DMS153 treated with DMSO at 0.1 percent for 48 hours (cell line): Measurements from ENCODE around the gene MRC1.

ENCODE experiments used
- DNase-seq: peaks from one replicate; lab custom pipeline; 2025; ENCODE audit not compliant: unreplicated experiment; lab: John Stamatoyannopoulos, UW

The MRC1 gene

GRCh38 chr10:17795083-17795482 lies 14.1 kb upstream of the MRC1 start:
- no peak for DNase-seq

- no peak for DNase-seq
These were observed 13.1 kb upstream of the MRC1 start for GRCh38 chr10:17795813-17796594.

- DNase-seq, result no peak
These were observed 7.6 kb upstream of the MRC1 start for GRCh38 chr10:17801507-17801906.

GRCh38 chr10:17802350-17802749 lies 6.8 kb upstream of the MRC1 start:
- no peak for DNase-seq

- no peak for DNase-seq
These were observed 6.2 kb upstream of the MRC1 start for GRCh38 chr10:17802976-17803375.

GRCh38 chr10:17805330-17805729 lies 3.8 kb upstream of the MRC1 start:
- DNase-seq, result no peak

- no peak for DNase-seq
These were observed 3.1 kb upstream of the MRC1 start for GRCh38 chr10:17805921-17806577.

- no peak for DNase-seq
These were observed 2.2 kb downstream of the MRC1 start for GRCh38 chr10:17811146-17811865.

- no peak for DNase-seq
These were observed 5.8 kb downstream of the MRC1 start for GRCh38 chr10:17814973-17815372.

GRCh38 chr10:17816199-17816598 lies 7.1 kb downstream of the MRC1 start:
- no peak for DNase-seq

- no peak for DNase-seq
These were observed 8.2 kb downstream of the MRC1 start for GRCh38 chr10:17817316-17817715.

GRCh38 chr10:17817790-17818189 lies 8.6 kb downstream of the MRC1 start:
- DNase-seq, result no peak

- no peak for DNase-seq
These were observed 10.7 kb downstream of the MRC1 start for GRCh38 chr10:17819836-17820235.

- no peak for DNase-seq
These were observed 11.8 kb downstream of the MRC1 start for GRCh38 chr10:17820943-17821342.

GRCh38 chr10:17821893-17822292 lies 12.7 kb downstream of the MRC1 start:
- no peak for DNase-seq

GRCh38 chr10:17831341-17831740 lies 22.2 kb downstream of the MRC1 start:
- DNase-seq, result no peak

- DNase-seq, result no peak
These were observed 22.7 kb downstream of the MRC1 start for GRCh38 chr10:17831896-17832295.

- DNase-seq, result no peak
These were observed 24.5 kb downstream of the MRC1 start for GRCh38 chr10:17833656-17834055.

- DNase-seq, result no peak
These were observed 26.5 kb downstream of the MRC1 start for GRCh38 chr10:17835688-17836087.

- DNase-seq, result no peak
These were observed 27.8 kb downstream of the MRC1 start for GRCh38 chr10:17836942-17837341.

GRCh38 chr10:17838080-17838648 lies 29.0 kb downstream of the MRC1 start:
- DNase-seq, result no peak

GRCh38 chr10:17841050-17841449 lies 31.9 kb downstream of the MRC1 start:
- no peak for DNase-seq
